Measurements from ENCODE around the gene PTH1R.

PTH1R gene

DNA sequence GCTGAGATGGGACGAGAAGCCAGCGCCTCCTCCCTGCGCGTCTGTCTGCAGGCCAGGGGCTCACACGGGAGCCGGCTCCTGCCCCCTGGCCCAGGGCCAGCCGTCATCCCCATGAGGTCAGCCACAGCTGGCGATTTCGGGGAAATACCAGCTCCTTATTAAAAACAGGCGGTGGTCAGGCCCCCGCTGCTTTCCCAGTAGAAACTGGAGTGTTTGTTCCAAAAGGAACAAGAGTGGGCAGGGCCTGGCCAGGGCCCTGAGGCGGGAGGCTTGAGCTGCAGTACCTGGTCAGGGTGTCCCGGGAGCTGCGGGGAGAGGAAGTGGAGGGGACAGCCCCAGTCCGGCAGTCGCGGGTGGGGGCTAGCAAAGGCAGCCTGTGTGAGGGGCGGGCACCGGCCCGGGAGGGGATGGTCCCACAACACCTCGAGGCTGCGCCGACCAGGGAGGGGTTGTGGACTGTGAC, 32.1 kb upstream of the PTH1R start:
- peak overlapping the region; percentile 65 for H3K4me3 ChIP-seq (ENCODE audit: low read depth, low read length)
- TF ChIP-seq, protein P1, sequence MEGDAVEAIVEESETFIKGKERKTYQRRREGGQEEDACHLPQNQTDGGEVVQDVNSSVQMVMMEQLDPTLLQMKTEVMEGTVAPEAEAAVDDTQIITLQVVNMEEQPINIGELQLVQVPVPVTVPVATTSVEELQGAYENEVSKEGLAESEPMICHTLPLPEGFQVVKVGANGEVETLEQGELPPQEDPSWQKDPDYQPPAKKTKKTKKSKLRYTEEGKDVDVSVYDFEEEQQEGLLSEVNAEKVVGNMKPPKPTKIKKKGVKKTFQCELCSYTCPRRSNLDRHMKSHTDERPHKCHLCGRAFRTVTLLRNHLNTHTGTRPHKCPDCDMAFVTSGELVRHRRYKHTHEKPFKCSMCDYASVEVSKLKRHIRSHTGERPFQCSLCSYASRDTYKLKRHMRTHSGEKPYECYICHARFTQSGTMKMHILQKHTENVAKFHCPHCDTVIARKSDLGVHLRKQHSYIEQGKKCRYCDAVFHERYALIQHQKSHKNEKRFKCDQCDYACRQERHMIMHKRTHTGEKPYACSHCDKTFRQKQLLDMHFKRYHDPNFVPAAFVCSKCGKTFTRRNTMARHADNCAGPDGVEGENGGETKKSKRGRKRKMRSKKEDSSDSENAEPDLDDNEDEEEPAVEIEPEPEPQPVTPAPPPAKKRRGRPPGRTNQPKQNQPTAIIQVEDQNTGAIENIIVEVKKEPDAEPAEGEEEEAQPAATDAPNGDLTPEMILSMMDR (IDR thresholded peaks at IDR 0.05; ENCODE audit: borderline replicate concordance, insufficient read depth, low read depth, low read length) = no peak

DNA sequence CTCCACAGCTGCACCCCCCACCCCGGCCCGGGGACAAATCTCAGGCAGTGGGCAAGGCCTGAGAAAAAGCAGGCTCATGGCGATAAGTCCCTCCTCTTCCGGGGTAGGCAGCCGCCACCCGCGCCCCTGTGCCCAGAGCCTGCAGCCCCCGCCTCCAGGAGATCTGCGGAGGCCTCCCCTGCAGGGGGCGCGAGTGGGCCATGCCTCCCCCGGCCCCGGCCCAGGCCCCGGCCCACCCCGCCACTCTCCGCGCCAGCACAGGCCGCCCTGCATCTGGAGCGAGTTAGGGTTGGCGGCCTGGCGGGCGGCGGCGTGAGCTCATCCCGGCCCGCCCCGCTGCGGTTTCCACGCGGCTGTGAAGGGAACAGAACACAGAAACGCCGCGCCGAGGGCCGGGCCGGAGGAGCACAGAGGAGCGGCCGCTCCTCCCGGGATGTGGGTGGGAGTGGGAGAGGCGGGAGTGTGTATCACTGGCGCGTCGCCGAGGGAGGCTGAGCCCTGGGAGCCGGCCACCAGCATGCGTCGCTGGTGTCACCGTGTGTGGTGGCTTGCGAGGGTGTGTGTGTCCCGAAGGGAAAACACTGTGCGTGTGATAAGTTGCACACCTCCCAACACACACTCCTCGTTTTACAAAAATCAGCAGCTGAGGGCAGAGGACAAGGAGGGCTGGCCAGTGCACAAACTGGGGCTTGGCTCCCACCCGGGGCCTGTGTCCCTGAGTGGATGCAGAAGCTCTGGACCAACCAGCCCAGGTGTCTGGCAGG, 31.5 kb upstream of the PTH1R start:
- H3K4me3 ChIP-seq (ENCODE audit: low read depth, low read length) = peak overlapping the region; percentile 65
- TF ChIP-seq, protein P1 (IDR thresholded peaks at IDR 0.05; ENCODE audit: borderline replicate concordance, insufficient read depth, low read depth, low read length) = peak; percentile 67

DNA sequence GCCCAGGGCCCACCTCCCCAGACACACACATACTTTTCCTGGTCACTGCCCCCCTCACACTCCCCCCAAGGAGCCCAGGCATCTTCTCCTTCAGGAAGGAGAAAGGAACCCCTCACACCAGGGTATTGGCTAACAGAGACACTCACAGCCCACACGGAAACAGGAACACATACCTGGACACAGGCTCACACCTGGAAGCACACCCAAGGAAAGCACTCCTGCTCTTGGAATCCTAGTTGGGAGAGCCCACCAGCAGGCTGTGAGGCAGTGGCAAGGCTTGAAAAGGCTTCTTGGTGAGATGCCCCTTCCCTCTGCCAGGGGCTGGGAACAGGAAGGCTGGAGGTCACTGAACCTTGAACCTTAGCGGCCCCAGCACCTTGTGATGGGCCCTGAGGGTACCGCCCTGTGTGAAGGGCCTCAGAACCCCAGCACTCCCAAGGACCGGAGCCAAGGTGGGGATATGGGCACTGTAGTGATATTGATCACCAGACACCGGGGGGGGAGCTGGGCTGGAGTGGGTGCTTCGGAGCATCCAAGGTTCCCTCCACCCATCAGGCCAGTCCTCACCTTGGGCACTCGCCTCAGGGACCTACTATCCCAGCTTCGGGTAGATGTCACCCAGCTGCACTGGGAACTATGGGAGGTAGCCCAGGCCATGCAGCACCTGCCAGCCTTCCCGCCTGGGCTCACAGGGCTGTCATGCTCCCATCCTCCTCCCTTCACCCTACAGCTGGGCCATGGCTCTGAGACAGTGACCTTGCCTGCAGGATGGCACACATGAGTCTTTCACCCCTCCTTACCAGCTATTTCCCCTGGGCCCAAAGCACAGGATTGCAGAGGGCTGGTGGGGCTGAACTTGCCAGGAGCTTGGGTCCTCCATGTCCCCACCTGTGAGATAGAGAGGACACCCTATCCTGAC, 30.6 kb upstream of the PTH1R start:
- no peak overlapping the region for H3K4me3 ChIP-seq (ENCODE audit: low read depth, low read length)
- TF ChIP-seq, protein P1 (IDR thresholded peaks at IDR 0.05; ENCODE audit: borderline replicate concordance, insufficient read depth, low read depth, low read length) = no peak

DNA sequence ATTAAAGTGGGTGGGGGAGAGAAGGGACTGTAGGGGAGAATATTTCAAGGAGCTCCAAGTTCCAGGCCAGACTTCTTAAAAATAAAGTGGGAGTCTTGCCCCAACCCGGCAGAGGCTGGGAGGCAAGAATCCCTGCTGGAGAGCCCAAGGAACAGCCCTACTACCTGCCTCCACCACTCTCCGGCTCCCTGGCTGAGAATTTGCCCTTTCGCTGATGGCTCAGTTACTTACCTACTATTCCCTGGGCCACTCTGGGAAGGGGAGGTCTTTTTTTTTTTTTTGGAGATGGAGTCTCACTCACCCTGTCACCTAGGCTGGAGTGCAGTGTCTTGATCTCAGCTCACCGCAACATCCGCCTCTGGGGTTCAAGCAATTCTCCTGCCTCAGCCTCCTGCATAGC, 29.8 kb upstream of the PTH1R start:
- no peak overlapping the region for H3K4me3 ChIP-seq (ENCODE audit: low read depth, low read length)
- TF ChIP-seq, protein P1 (IDR thresholded peaks at IDR 0.05; ENCODE audit: borderline replicate concordance, insufficient read depth, low read depth, low read length) = no peak

DNA sequence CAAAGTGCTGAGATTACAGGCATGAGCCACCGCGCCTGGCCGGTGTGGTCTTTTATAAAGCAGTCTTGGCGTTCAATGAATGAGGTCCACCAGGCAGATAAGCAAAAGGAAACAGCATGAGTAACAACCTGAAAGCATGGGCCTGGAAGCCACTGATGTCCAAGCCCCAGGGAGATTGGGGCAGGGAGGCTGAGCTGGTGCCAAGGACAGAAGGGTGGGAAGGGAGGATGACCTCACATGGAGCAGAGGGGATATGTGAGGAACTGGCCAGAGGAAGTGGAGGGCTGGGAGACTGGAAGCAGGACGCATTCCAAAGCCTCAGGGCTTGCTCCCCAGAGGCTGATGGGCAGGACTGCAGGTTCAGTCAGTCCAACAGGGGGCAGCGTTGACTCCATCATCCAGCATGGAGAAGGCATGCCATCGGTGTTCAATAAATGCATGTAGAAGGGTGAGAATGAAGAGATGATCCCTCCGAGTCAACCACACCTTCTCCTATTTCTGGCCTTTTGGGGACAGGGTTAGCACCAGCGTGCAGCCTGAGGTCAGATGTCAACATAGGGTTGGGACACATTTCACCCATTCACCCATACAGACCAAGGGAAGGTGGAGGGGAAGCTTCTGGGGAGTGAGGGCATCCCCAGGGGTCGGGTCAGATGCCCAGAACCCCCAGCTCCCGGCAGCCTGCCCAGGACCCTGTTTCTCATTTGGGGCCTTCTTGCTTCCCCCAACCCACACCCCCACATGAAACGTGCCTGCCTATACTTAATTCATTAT, 29.1 kb upstream of the PTH1R start:
- no peak overlapping the region for H3K4me3 ChIP-seq (ENCODE audit: low read depth, low read length)
- TF ChIP-seq, protein P1 (IDR thresholded peaks at IDR 0.05; ENCODE audit: borderline replicate concordance, insufficient read depth, low read depth, low read length) = peak; percentile 62; the same call in 1 of the 2 replicates

DNA sequence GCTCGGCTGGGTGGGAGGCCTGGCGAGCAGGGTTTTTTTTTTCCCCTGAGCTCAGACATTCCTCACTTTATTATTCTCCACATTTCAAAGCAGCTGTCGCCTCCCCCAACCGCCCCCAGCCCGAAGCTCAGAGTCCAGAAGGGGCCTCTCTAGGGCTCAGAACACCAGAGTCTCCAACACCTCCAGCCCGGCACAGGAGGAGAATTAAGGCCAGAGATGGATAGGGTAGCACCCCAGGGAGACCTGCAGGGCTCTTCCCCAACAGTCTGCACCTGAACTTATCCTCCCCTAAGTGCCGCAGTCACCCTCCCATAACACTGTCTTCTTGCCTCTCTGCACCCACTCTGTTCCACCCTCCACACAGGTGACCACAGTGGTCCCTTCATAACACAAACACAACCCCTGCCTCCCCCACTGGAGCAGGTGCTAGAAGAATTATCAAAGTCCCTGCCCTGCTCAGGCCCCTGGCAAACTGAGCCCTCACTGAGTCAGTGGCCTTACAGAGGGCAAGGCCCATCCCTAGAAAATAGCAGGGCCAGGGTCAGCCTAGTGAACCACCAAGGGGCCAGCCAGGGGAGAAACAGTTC, 28.4 kb upstream of the PTH1R start:
- TF ChIP-seq, protein P1 (IDR thresholded peaks at IDR 0.05; ENCODE audit: borderline replicate concordance, insufficient read depth, low read depth, low read length) = no peak
- no peak overlapping the region for H3K4me3 ChIP-seq (ENCODE audit: low read depth, low read length)
